Measurements from ENCODE around the gene POLR1G. TPM values are rescaled to one million over a fixed set of nuclear protein-coding genes. Genes with fewer than 3 reads are reported as not detected.
A peak's percentile ranks its signal among the peaks of the same experiment; 100 is the strongest.

Gene POLR1G
- total and polyA plus RNA-seq, 2 experiments from 2014 or later = 2.5 to 3.3 TPM

GRCh38 chr19:45403781-45404556 is 2.5 kb upstream of the POLR1G start:
- Histone ChIP-seq H3K4me2 (peak overlapping the region; percentile 95), H2AFZ (peak overlapping the region; percentile 90), H3K27me3 (peaks cover 23% of the 10 kb centered on the region), H3K79me2 (peaks cover 31% of the 10 kb centered on the region), H3K9me2 (replicated peaks; ENCODE audit: insufficient read depth) (no peaks in the 10 kb centered on the region), H4K20me1 (ENCODE audit: insufficient read depth, poor library complexity, severe bottlenecking) (no peaks in the 10 kb centered on the region), H3K9me3 (ENCODE audit: low read depth) (no peaks in the 10 kb centered on the region), H3K27ac (peak overlapping the region; percentile 92), H3K4me1 (ENCODE audit: insufficient read depth) (peaks cover 6% of the 10 kb centered on the region), H3K36me3 (replicated peaks; ENCODE audit: insufficient read depth, low read depth) (no peaks in the 10 kb centered on the region), H3K4me3 (peak overlapping the region; percentile 68)
- DNase-seq (ENCODE audit: low spot score) = peak; percentile 79
- peak; percentile 60 for TF ChIP-seq CTCF (IDR thresholded peaks at IDR 0.05; ENCODE audit: poor library complexity)
- TF ChIP-seq EZH2 (IDR thresholded peaks at IDR 0.05; ENCODE audit: borderline replicate concordance) = no peak
- TF ChIP-seq EZH2phosphoT487 (IDR thresholded peaks at IDR 0.05; ENCODE audit: low read depth, severe bottlenecking, unreplicated experiment) = no peak
- 14% methylated on average over 23 of the region's 25 CpGs for WGBS (ENCODE audit: low lambda C conversion rate, missing lambda C conversion rate)

GRCh38 chr19:45404557-45405434 is 1.6 kb upstream of the POLR1G start, which contains the start of gene PPP1R13L:
PPP1R13L (minus strand) TSS chr19:45405069; CDS start chr19:45398318, 6,751 bp downstream.
- Histone ChIP-seq H3K27me3 (peaks cover 23% of the 10 kb centered on the region), H3K9me3 (ENCODE audit: low read depth) (no peaks in the 10 kb centered on the region), H3K4me1 (ENCODE audit: insufficient read depth) (peaks cover 6% of the 10 kb centered on the region), H3K79me2 (peaks cover 30% of the 10 kb centered on the region), H3K4me3 (peak within 1 kb of the TSS; percentile 68), H4K20me1 (ENCODE audit: insufficient read depth, poor library complexity, severe bottlenecking) (no peaks in the 10 kb centered on the region), H3K36me3 (replicated peaks; ENCODE audit: insufficient read depth, low read depth) (no peaks in the 10 kb centered on the region), H3K27ac (peak within 1 kb of the TSS; percentile 92), H3K9me2 (replicated peaks; ENCODE audit: insufficient read depth) (no peaks in the 10 kb centered on the region), H3K4me2 (peak within 1 kb of the TSS; percentile 95), H2AFZ (peak within 1 kb of the TSS; percentile 90)
- WGBS (ENCODE audit: low lambda C conversion rate, missing lambda C conversion rate) = 2% methylated on average over 42 of the region's 46 CpGs
- DNase-seq (ENCODE audit: low spot score) = peak; percentile 91
- TF ChIP-seq EZH2 (IDR thresholded peaks at IDR 0.05; ENCODE audit: borderline replicate concordance) (peak; percentile 42), EZH2phosphoT487 (IDR thresholded peaks at IDR 0.05; ENCODE audit: low read depth, severe bottlenecking, unreplicated experiment) (no peak)

GRCh38 chr19:45405435-45406225 is 814 bp upstream of the POLR1G start:
- Histone ChIP-seq H3K79me2 (peaks cover 27% of the 10 kb centered on the region), H3K4me1 (ENCODE audit: insufficient read depth) (peaks cover 6% of the 10 kb centered on the region), H3K27me3 (peaks cover 23% of the 10 kb centered on the region), H3K4me3 (peak overlapping the region; percentile 68), H3K9me3 (ENCODE audit: low read depth) (no peaks in the 10 kb centered on the region), H3K4me2 (peak overlapping the region; percentile 95), H4K20me1 (ENCODE audit: insufficient read depth, poor library complexity, severe bottlenecking) (no peaks in the 10 kb centered on the region), H3K9me2 (replicated peaks; ENCODE audit: insufficient read depth) (no peaks in the 10 kb centered on the region), H2AFZ (peak overlapping the region; percentile 90), H3K27ac (peak overlapping the region; percentile 92), H3K36me3 (replicated peaks; ENCODE audit: insufficient read depth, low read depth) (no peaks in the 10 kb centered on the region)
- TF ChIP-seq CTCF (IDR thresholded peaks at IDR 0.05; ENCODE audit: poor library complexity) (no peak), EZH2phosphoT487 (IDR thresholded peaks at IDR 0.05; ENCODE audit: low read depth, severe bottlenecking, unreplicated experiment) (no peak), EZH2 (IDR thresholded peaks at IDR 0.05; ENCODE audit: borderline replicate concordance) (no peak)
- under 1% methylated on average over 48 of the region's 48 CpGs for WGBS (ENCODE audit: low lambda C conversion rate, missing lambda C conversion rate)
- peak; percentile 91 for DNase-seq (ENCODE audit: low spot score)
